Measurements from ENCODE around the gene BBC3. TPM values are rescaled to one million over a fixed set of nuclear protein-coding genes. Genes with fewer than 3 reads are reported as not detected.

Gene BBC3
- total and polyA plus RNA-seq, 2 of the 4 experiments (the other 2 are of a cell fraction), result 1.6 to 6.5 TPM

GRCh38 chr19:47243776-47244547 lies 13.0 kb upstream of the BBC3 start (continued):
- peak; percentile 19; the same call in 1 of the 2 replicates for TF ChIP-seq MAFK (IDR thresholded peaks at IDR 0.05; ENCODE audit: low read depth, low read length)
- peak; percentile 77; the same call in 1 of the 2 replicates for TF ChIP-seq MXI1 (IDR thresholded peaks at IDR 0.05; ENCODE audit: borderline replicate concordance, low read depth, low read length)
- peak; percentile 96 for TF ChIP-seq RCOR1 (IDR thresholded peaks at IDR 0.05; ENCODE audit: insufficient replicate concordance, low read length)

DNA sequence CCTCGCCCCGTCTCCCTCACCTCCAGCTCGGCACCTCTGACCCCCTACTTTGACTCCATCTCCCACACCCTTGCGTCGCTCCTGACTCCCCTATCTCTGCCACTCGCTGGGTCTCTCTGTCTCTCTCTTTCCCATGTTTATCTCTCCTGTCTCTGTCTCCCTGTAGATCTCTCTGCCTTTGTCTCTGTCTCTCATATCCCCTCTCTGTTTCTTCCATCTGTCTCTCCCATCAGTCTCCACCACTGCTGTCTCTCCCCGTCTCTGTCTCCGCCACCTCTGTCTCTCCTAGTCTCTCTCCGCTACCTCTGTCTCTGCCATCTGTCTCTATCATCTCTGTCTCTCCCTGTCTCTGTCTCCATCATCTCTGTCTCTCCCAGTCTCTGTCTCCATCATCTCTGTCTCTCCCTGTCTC lies 12.4 kb upstream of the BBC3 start:
- DNase-seq (no peak), ATAC-seq (ENCODE audit: low read depth) (peak; percentile 0; the same call in 1 of the 2 replicates)
- Histone ChIP-seq H3K9me1 (ENCODE audit: insufficient read depth, low read length) (peaks cover 15% of the 10 kb centered on the region), H3K23ac (ENCODE audit: low read depth, low read length) (peak overlapping the region; percentile 97), H2BK5ac (ENCODE audit: low read depth, low read length, poor library complexity, severe bottlenecking) (peak overlapping the region; percentile 73), H3K27me3 (ENCODE audit: control insufficient read depth, insufficient read depth, low read length) (no peaks in the 10 kb centered on the region), H2AK9ac (replicated peaks; ENCODE audit: low read depth, low read length, poor library complexity) (peak overlapping the region; percentile 100), H2BK20ac (ENCODE audit: low read depth, low read length) (peak overlapping the region; percentile 85), H2BK15ac (ENCODE audit: low read depth, low read length) (peak overlapping the region; percentile 98; the same call in 2 of the 3 replicates), H3K18ac (ENCODE audit: low read depth, low read length) (peak overlapping the region; percentile 75), H3K4me2 (ENCODE audit: low read depth, low read length) (peak overlapping the region; percentile 47), H3K9me3 (ENCODE audit: control insufficient read depth, insufficient read depth, low read length) (no peaks in the 10 kb centered on the region), H4K8ac (ENCODE audit: low read depth in 2 of 2, low read length in 2 of 2) (peak overlapping the region; percentile 93 to 96), H3K56ac (ENCODE audit: extremely low read depth, insufficient read depth, low read length) (peak overlapping the region; percentile 89; the same call in 1 of the 2 replicates), H2AFZ (replicated peaks; ENCODE audit: low read length, poor library complexity) (peak overlapping the region; percentile 72), H3K4me3 (ENCODE audit: insufficient read depth, low read depth, low read length) (peak overlapping the region; percentile 37), H2BK120ac (ENCODE audit: low read depth, low read length) (peak overlapping the region; percentile 97), H2AK5ac (ENCODE audit: low read depth, low read length) (peak overlapping the region; percentile 99), H3K9ac (ENCODE audit: low read depth, low read length) (peak overlapping the region; percentile 70), H4K5ac (ENCODE audit: low read depth, low read length) (peak overlapping the region; percentile 79), H3K27ac (ENCODE audit: insufficient read depth, low read length) (peak overlapping the region; percentile 82), H3K14ac (replicated peaks; ENCODE audit: low read depth, low read length) (peak overlapping the region; percentile 99), H3K36me3 (ENCODE audit: control insufficient read depth, insufficient read depth, low read length) (no peaks in the 10 kb centered on the region), H3K79me1 (ENCODE audit: low read depth in 1 of 2, low read length in 2 of 2) (peaks cover 3 to 28% of the 10 kb centered on the region in 2 experiments; a peak in 2 of 4 replicates), H3K4me1 (ENCODE audit: control insufficient read depth, insufficient read depth, low read length) (peaks cover 27% of the 10 kb centered on the region), H4K20me1 (ENCODE audit: insufficient read depth, low read length) (peaks cover 10% of the 10 kb centered on the region; the same call in 1 of the 2 replicates), H3K4ac (ENCODE audit: low read depth, low read length) (peak overlapping the region; percentile 99), H4K91ac (ENCODE audit: insufficient read depth, low read depth, low read length) (peak overlapping the region; percentile 98)
- intact Hi-C loops (cut with micrococcal nuclease) (loop anchor here (5.0 kb wide), 1 partner anchor 111 kb away; the partner anchor contains the start of gene SAE1), dilution Hi-C loops (cut with HindIII; ENCODE audit: low sequenced_read_pairs, unreplicated experiment) (no loop called here), in situ Hi-C loops (cut with MboI; ENCODE audit: low sequenced_read_pairs) (no loop called here)
- ChIA-PET POLR2A (ENCODE audit: unreplicated experiment) (interaction anchor here (0.8 to 1.3 kb wide), 2 partner anchors 17 to 93 kb away, joined by 3 read pairs; no protein-coding TSS in a partner anchor), CTCF (interaction anchor here (0.6 to 6.1 kb wide), 4 partner anchors 17 to 137 kb away, joined by 3 to 67 read pairs (median 8); no protein-coding TSS in a partner anchor)
- no peak for TF ChIP-seq FOS (IDR thresholded peaks at IDR 0.05; ENCODE audit: low read depth, low read length)
- no peak for TF ChIP-seq POLR2A (IDR thresholded peaks at IDR 0.05; ENCODE audit: low read depth, low read length)
- no peak for TF ChIP-seq BHLHE40 (IDR thresholded peaks at IDR 0.05; ENCODE audit: low read depth, low read length)
- no peak for TF ChIP-seq RFX5 (IDR thresholded peaks at IDR 0.05; ENCODE audit: low read depth, low read length)
- TF ChIP-seq, protein P1, sequence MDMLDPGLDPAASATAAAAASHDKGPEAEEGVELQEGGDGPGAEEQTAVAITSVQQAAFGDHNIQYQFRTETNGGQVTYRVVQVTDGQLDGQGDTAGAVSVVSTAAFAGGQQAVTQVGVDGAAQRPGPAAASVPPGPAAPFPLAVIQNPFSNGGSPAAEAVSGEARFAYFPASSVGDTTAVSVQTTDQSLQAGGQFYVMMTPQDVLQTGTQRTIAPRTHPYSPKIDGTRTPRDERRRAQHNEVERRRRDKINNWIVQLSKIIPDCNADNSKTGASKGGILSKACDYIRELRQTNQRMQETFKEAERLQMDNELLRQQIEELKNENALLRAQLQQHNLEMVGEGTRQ (IDR thresholded peaks at IDR 0.05; ENCODE audit: low read depth, low read length), result no peak
- no peak for TF ChIP-seq MAZ (IDR thresholded peaks at IDR 0.05; ENCODE audit: borderline replicate concordance, low read depth, low read length)
- 29% methylated on average over 7 of the region's 9 CpGs; no CpG with 5 or more reads in 1 of the 2 experiments for WGBS, 2 experiments (ENCODE audit: extremely low coverage in 2 of 2, insufficient read length in 1 of 2)
- BruUV-seq (replicated peaks), result TSS peak; percentile 94
